Keratinocyte (primary cell): ENCODE data around the gene TMEM245.

Experiments used
- EZH2 ChIP-seq: IDR thresholded peaks from one replicate; pipeline ENCODE4 v1.6.1; 2012; ENCODE audit warnings: inconsistent platforms, mild to moderate bottlenecking, low read length, moderate library complexity
- TF ChIP-seq, protein P1 (sequence below), 3 experiments: IDR thresholded peaks in 1 of 3; conservative IDR thresholded peaks in 1 of 3; optimal IDR thresholded peaks in 1 of 3; 2 replicates in 2 of 3; 3 replicates in 1 of 3; pipeline versions ENCODE3 to v1.5.1; 2011; ENCODE audit warnings: low read length in 3 of 3, mild to moderate bottlenecking in 3 of 3, moderate library complexity in 2 of 3, control low read depth in 1 of 3, inconsistent platforms in 1 of 3; ENCODE audit not compliant: insufficient read depth in 2 of 3; ENCODE audit errors: extremely low read depth in 1 of 3

DNA sequence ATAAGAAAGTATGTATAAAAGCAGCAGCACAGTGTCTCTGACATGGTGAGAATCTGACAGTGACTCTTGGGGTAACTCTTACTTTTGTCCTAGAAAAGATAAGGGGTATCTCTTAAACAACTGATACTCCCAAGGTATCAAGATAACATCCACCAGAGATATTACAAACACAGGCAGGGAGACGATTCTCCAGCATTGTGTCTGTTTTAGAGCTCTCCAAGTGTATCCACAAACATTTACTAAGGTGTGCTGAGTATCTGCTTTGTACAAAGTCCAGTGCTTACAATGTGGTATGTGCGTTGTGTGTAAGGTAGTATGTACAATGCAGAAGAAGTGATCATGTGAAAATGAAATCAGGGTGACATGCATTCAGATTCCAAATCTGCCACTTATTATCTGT lies 4.4 kb upstream of the TMEM245 start:
- TF ChIP-seq, protein P1, sequence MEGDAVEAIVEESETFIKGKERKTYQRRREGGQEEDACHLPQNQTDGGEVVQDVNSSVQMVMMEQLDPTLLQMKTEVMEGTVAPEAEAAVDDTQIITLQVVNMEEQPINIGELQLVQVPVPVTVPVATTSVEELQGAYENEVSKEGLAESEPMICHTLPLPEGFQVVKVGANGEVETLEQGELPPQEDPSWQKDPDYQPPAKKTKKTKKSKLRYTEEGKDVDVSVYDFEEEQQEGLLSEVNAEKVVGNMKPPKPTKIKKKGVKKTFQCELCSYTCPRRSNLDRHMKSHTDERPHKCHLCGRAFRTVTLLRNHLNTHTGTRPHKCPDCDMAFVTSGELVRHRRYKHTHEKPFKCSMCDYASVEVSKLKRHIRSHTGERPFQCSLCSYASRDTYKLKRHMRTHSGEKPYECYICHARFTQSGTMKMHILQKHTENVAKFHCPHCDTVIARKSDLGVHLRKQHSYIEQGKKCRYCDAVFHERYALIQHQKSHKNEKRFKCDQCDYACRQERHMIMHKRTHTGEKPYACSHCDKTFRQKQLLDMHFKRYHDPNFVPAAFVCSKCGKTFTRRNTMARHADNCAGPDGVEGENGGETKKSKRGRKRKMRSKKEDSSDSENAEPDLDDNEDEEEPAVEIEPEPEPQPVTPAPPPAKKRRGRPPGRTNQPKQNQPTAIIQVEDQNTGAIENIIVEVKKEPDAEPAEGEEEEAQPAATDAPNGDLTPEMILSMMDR (optimal IDR thresholded peaks at IDR 0.05 in 1 of 3, IDR thresholded peaks at IDR 0.05 in 1 of 3, conservative IDR thresholded peaks at IDR 0.05 in 1 of 3; ENCODE audit: extremely low read depth in 1 of 3, insufficient read depth in 2 of 3, low read length in 3 of 3): no peak
- TF ChIP-seq EZH2: no peak
